Measurements from ENCODE around the gene AFF3. TPM values are rescaled to one million over a fixed set of nuclear protein-coding genes. Genes with fewer than 3 reads are reported as not detected.
"Not testable (repeated sequence)": the region's sequence is repeated elsewhere in the genome, so short reads cannot be mapped to it uniquely, and the experiment has no call there.

The AFF3 gene
- total and polyA plus RNA-seq, 5 donors = 4.0 to 22.0 (median 17.8) TPM

GRCh38 chr2:100178085-100178788, 35.8 kb upstream of the AFF3 start:
- Histone ChIP-seq H3K27ac (ENCODE audit: low read length) (no peak overlapping the region), H3K4me1 (ENCODE audit: control insufficient read depth, insufficient read depth, low read length) (peaks cover 2% of the 10 kb centered on the region), H3K4me3 (ENCODE audit: low read length) (no peak overlapping the region), H3K27me3 (ENCODE audit: control insufficient read depth, insufficient read depth) (no peaks in the 10 kb centered on the region), H3K9me3 (ENCODE audit: control insufficient read depth, low read length) (no peaks in the 10 kb centered on the region)
- intact Hi-C loops (cut with DNase I) = no loop called here
- DNase-seq (no peak), ATAC-seq (peak in 1 of 2 donors; percentile 67)
- WGBS = 60% methylated on average over 8 of the region's 8 CpGs

GRCh38 chr2:100176925-100177324, 34.5 kb upstream of the AFF3 start:
- Histone ChIP-seq H3K9me3 (ENCODE audit: control insufficient read depth, low read length) (no peaks in the 10 kb centered on the region), H3K27me3 (ENCODE audit: control insufficient read depth, insufficient read depth) (no peaks in the 10 kb centered on the region), H3K4me3 (ENCODE audit: low read length) (no peak overlapping the region), H3K4me1 (ENCODE audit: control insufficient read depth, insufficient read depth, low read length) (no peaks in the 10 kb centered on the region), H3K27ac (ENCODE audit: low read length) (no peak overlapping the region)
- DNase-seq (no peak), ATAC-seq (no peak)
- 92% methylated on average over 4 of the region's 4 CpGs for WGBS
- intact Hi-C loops (cut with DNase I) = no loop called here

- intact Hi-C loops (cut with DNase I) = no loop called here
- ATAC-seq (no peak), DNase-seq (no peak)
- no peak overlapping the region for H3K27ac ChIP-seq (ENCODE audit: low read length)
- no peaks in the 10 kb centered on the region for H3K9me3 ChIP-seq (ENCODE audit: control insufficient read depth, low read length)
- no peaks in the 10 kb centered on the region for H3K4me1 ChIP-seq (ENCODE audit: control insufficient read depth, insufficient read depth, low read length)
- no peaks in the 10 kb centered on the region for H3K27me3 ChIP-seq (ENCODE audit: control insufficient read depth, insufficient read depth)
- H3K4me3 ChIP-seq (ENCODE audit: low read length) = no peak overlapping the region
- 40% methylated on average over 6 of the region's 6 CpGs for WGBS
These were observed 31.6 kb upstream of the AFF3 start for GRCh38 chr2:100174026-100174431.

GRCh38 chr2:100166701-100167100, 24.3 kb upstream of the AFF3 start:
- Histone ChIP-seq H3K4me1 (ENCODE audit: control insufficient read depth, insufficient read depth, low read length) (no peaks in the 10 kb centered on the region), H3K27me3 (ENCODE audit: control insufficient read depth, insufficient read depth) (no peaks in the 10 kb centered on the region), H3K9me3 (ENCODE audit: control insufficient read depth, low read length) (no peaks in the 10 kb centered on the region), H3K27ac (ENCODE audit: low read length) (no peak overlapping the region), H3K4me3 (ENCODE audit: low read length) (no peak overlapping the region)
- DNase-seq = no peak
- intact Hi-C loops (cut with DNase I) = no loop called here
- WGBS = 87% methylated on average over 6 of the region's 6 CpGs
- ATAC-seq = no peak

- Histone ChIP-seq H3K9me3 (ENCODE audit: control insufficient read depth, low read length) (no peaks in the 10 kb centered on the region), H3K4me1 (ENCODE audit: control insufficient read depth, insufficient read depth, low read length) (no peaks in the 10 kb centered on the region), H3K27me3 (ENCODE audit: control insufficient read depth, insufficient read depth) (no peaks in the 10 kb centered on the region), H3K4me3 (ENCODE audit: low read length) (no peak overlapping the region), H3K27ac (ENCODE audit: low read length) (no peak overlapping the region)
- no peak for ATAC-seq
- DNase-seq = no peak
- intact Hi-C loops (cut with DNase I) = no loop called here
These were observed 21.2 kb upstream of the AFF3 start for GRCh38 chr2:100163605-100164004.

GRCh38 chr2:100161945-100162620, 19.7 kb upstream of the AFF3 start:
- no peak overlapping the region for H3K27ac ChIP-seq (ENCODE audit: low read length)
- no peaks in the 10 kb centered on the region for H3K27me3 ChIP-seq (ENCODE audit: control insufficient read depth, insufficient read depth)
- DNase-seq (no peak), ATAC-seq (peak in 1 of 2 donors; percentile 63)
- no peaks in the 10 kb centered on the region for H3K4me1 ChIP-seq (ENCODE audit: control insufficient read depth, insufficient read depth, low read length)
- intact Hi-C loops (cut with DNase I) = no loop called here
- no peak overlapping the region for H3K4me3 ChIP-seq (ENCODE audit: low read length)
- H3K9me3 ChIP-seq (ENCODE audit: control insufficient read depth, low read length) = no peaks in the 10 kb centered on the region

GRCh38 chr2:100160396-100160795, 18.0 kb upstream of the AFF3 start:
- no peaks in the 10 kb centered on the region for H3K4me1 ChIP-seq (ENCODE audit: control insufficient read depth, insufficient read depth, low read length)
- WGBS = 82% methylated on average over 1 of the region's 1 CpG
- intact Hi-C loops (cut with DNase I) = no loop called here
- no peaks in the 10 kb centered on the region for H3K27me3 ChIP-seq (ENCODE audit: control insufficient read depth, insufficient read depth)
- no peak for DNase-seq
- H3K9me3 ChIP-seq (ENCODE audit: control insufficient read depth, low read length) = no peaks in the 10 kb centered on the region
- no peak for ATAC-seq
- no peak overlapping the region for H3K4me3 ChIP-seq (ENCODE audit: low read length)
- H3K27ac ChIP-seq (ENCODE audit: low read length) = no peak overlapping the region

- ATAC-seq; H3K9me3 ChIP-seq (ENCODE audit: control insufficient read depth, low read length); H3K27ac ChIP-seq (ENCODE audit: low read length); H3K4me3 ChIP-seq (ENCODE audit: low read length); DNase-seq; H3K4me1 ChIP-seq (ENCODE audit: control insufficient read depth, insufficient read depth, low read length); intact Hi-C loops (cut with DNase I); H3K27me3 ChIP-seq (ENCODE audit: control insufficient read depth, insufficient read depth): not testable (repeated sequence)
- 91% methylated on average over 4 of the region's 4 CpGs for WGBS
These were observed 9.4 kb upstream of the AFF3 start for GRCh38 chr2:100151832-100152231.

GRCh38 chr2:100151310-100151709, 8.9 kb upstream of the AFF3 start:
- H3K9me3 ChIP-seq (ENCODE audit: control insufficient read depth, low read length) = no peaks in the 10 kb centered on the region
- no peaks in the 10 kb centered on the region for H3K4me1 ChIP-seq (ENCODE audit: control insufficient read depth, insufficient read depth, low read length)
- H3K4me3 ChIP-seq (ENCODE audit: low read length) = no peak overlapping the region
- 87% methylated on average over 3 of the region's 3 CpGs for WGBS
- no peak for DNase-seq
- ATAC-seq = no peak
- H3K27me3 ChIP-seq (ENCODE audit: control insufficient read depth, insufficient read depth) = no peaks in the 10 kb centered on the region
- intact Hi-C loops (cut with DNase I) = no loop called here
- H3K27ac ChIP-seq (ENCODE audit: low read length) = no peak overlapping the region

- Histone ChIP-seq H3K27ac (ENCODE audit: low read length) (no peak overlapping the region), H3K4me1 (ENCODE audit: control insufficient read depth, insufficient read depth, low read length) (no peaks in the 10 kb centered on the region), H3K4me3 (ENCODE audit: low read length) (no peak overlapping the region), H3K9me3 (ENCODE audit: control insufficient read depth, low read length) (no peaks in the 10 kb centered on the region), H3K27me3 (ENCODE audit: control insufficient read depth, insufficient read depth) (no peaks in the 10 kb centered on the region)
- no peak for DNase-seq
- ATAC-seq = no peak
- 86% methylated on average over 4 of the region's 4 CpGs for WGBS
- intact Hi-C loops (cut with DNase I) = no loop called here
These were observed 6.5 kb upstream of the AFF3 start for GRCh38 chr2:100148883-100149282.

- H3K27ac ChIP-seq (ENCODE audit: low read length) = no peak overlapping the region
- WGBS = 73% methylated on average over 2 of the region's 2 CpGs
- no peaks in the 10 kb centered on the region for H3K4me1 ChIP-seq (ENCODE audit: control insufficient read depth, insufficient read depth, low read length)
- ATAC-seq = no peak
- H3K9me3 ChIP-seq (ENCODE audit: control insufficient read depth, low read length) = no peaks in the 10 kb centered on the region
- no peak overlapping the region for H3K4me3 ChIP-seq (ENCODE audit: low read length)
- H3K27me3 ChIP-seq (ENCODE audit: control insufficient read depth, insufficient read depth) = no peaks in the 10 kb centered on the region
- no peak for DNase-seq
- intact Hi-C loops (cut with DNase I) = no loop called here
These were observed 4.2 kb upstream of the AFF3 start for GRCh38 chr2:100146657-100146960.

All from right cardiac atrium (tissue), 5 donors.